ENCODE results near the gene MRPL50.
"Not testable (repeated sequence)": the region's sequence is repeated elsewhere in the genome, so short reads cannot be mapped to it uniquely, and the experiment has no call there.

The MRPL50 gene

GRCh38 chr9:101418518-101419430 lies 20.4 kb upstream of the MRPL50 start:
- FAIRE-seq, result no peak
- DNase-seq (ENCODE audit: insufficient read length, low spot score), result no peak

GRCh38 chr9:101417977-101418376 lies 19.6 kb upstream of the MRPL50 start:
- no peak for FAIRE-seq
- no peak for DNase-seq (ENCODE audit: insufficient read length, low spot score)

- no peak for FAIRE-seq
- DNase-seq (ENCODE audit: insufficient read length, low spot score), result no peak
These were observed 19.0 kb upstream of the MRPL50 start for GRCh38 chr9:101417389-101417788.

GRCh38 chr9:101415578-101415977 lies 17.2 kb upstream of the MRPL50 start:
- DNase-seq (ENCODE audit: insufficient read length, low spot score) (no peak), FAIRE-seq (no peak)

GRCh38 chr9:101414839-101415238 lies 16.4 kb upstream of the MRPL50 start:
- DNase-seq (ENCODE audit: insufficient read length, low spot score) (no peak), FAIRE-seq (no peak)

GRCh38 chr9:101409079-101409477 lies 10.7 kb upstream of the MRPL50 start:
- FAIRE-seq, result no peak
- no peak for DNase-seq (ENCODE audit: insufficient read length, low spot score)

- no peak for DNase-seq (ENCODE audit: insufficient read length, low spot score)
- FAIRE-seq, result no peak
These were observed 10.1 kb upstream of the MRPL50 start for GRCh38 chr9:101408374-101409078.

GRCh38 chr9:101403516-101404285 lies 5.3 kb upstream of the MRPL50 start:
- DNase-seq (ENCODE audit: insufficient read length, low spot score), result no peak

GRCh38 chr9:101400120-101400519 lies 1.7 kb upstream of the MRPL50 start:
- no peak for DNase-seq (ENCODE audit: insufficient read length, low spot score)
- FAIRE-seq, result no peak

More at GRCh38 chr9:101403516-101404285, 5.3 kb upstream of the MRPL50 start:
- FAIRE-seq, result no peak

- FAIRE-seq (no peak), DNase-seq (ENCODE audit: insufficient read length, low spot score) (no peak)
These were observed 1.2 kb upstream of the MRPL50 start for GRCh38 chr9:101399643-101399970.

GRCh38 chr9:101398930-101399642 lies 668 bp upstream of the MRPL50 start:
- FAIRE-seq (no peak), DNase-seq (ENCODE audit: insufficient read length, low spot score) (no peak)

- DNase-seq (ENCODE audit: insufficient read length, low spot score) (no peak), FAIRE-seq (peak; percentile 58)
These were observed 711 bp downstream of the MRPL50 start for GRCh38 chr9:101397746-101398067.

GRCh38 chr9:101394687-101395086 lies 3.7 kb downstream of the MRPL50 start:
- no peak for DNase-seq (ENCODE audit: insufficient read length, low spot score)
- no peak for FAIRE-seq

- no peak for DNase-seq (ENCODE audit: insufficient read length, low spot score)
- FAIRE-seq, result no peak
These were observed 5.3 kb downstream of the MRPL50 start for GRCh38 chr9:101393135-101393534.

- FAIRE-seq (no peak), DNase-seq (ENCODE audit: insufficient read length, low spot score) (no peak)
These were observed 9.9 kb downstream of the MRPL50 start for GRCh38 chr9:101388507-101388993.

- no peak for DNase-seq (ENCODE audit: insufficient read length, low spot score)
These were observed 10.4 kb downstream of the MRPL50 start for GRCh38 chr9:101387871-101388506.

GRCh38 chr9:101384873-101385536 lies 13.4 kb downstream of the MRPL50 start, which contains the start of gene BAAT:
Gene BAAT (minus strand): TSS chr9:101385006. CDS start chr9:101371404, 13,602 bp downstream.
- FAIRE-seq; DNase-seq (ENCODE audit: insufficient read length, low spot score): not testable (repeated sequence)

More at GRCh38 chr9:101387871-101388506, 10.4 kb downstream of the MRPL50 start:
- FAIRE-seq, result peak; percentile 60

- no peak for DNase-seq (ENCODE audit: insufficient read length, low spot score)
- FAIRE-seq, result no peak
These were observed 15.1 kb downstream of the MRPL50 start for GRCh38 chr9:101383361-101383760.

- no peak for DNase-seq (ENCODE audit: insufficient read length, low spot score)
These were observed 16.5 kb downstream of the MRPL50 start for GRCh38 chr9:101381833-101382342.

More at GRCh38 chr9:101381833-101382342, 16.5 kb downstream of the MRPL50 start:
- FAIRE-seq, result no peak

Measured in GM19239 (cell line).